Kidney glomerular epithelial cell (primary cell): ENCODE measurements around the gene HOXB8.

Experiments
- DNase-seq: peaks from one replicate; lab custom pipeline; 2025; lab: John Stamatoyannopoulos, UW

HOXB8 gene

GRCh38 chr17:48610282-48611211, 4.5 kb downstream of the HOXB8 start, which contains the start of gene HOXB7:
TSS of gene HOXB7 (minus strand) at chr17:48611017. CDS start at chr17:48610918, 99 bp downstream.
- peak; percentile 42 for DNase-seq

- DNase-seq, result no peak
Observed at GRCh38 chr17:48609759-48610281, 5.3 kb downstream of the HOXB8 start.

- DNase-seq, result no peak
Observed at GRCh38 chr17:48609033-48609432, 6.1 kb downstream of the HOXB8 start.

- DNase-seq, result no peak
Observed at GRCh38 chr17:48608494-48608834, 6.6 kb downstream of the HOXB8 start.

- DNase-seq, result no peak
Observed at GRCh38 chr17:48606892-48607614, 8.0 kb downstream of the HOXB8 start.

- no peak for DNase-seq
Observed at GRCh38 chr17:48605991-48606891, 8.9 kb downstream of the HOXB8 start.

- DNase-seq, result no peak
Observed at GRCh38 chr17:48605409-48605919, 9.6 kb downstream of the HOXB8 start.

- peak; percentile 76 for DNase-seq
Observed at GRCh38 chr17:48604770-48605329, 10.2 kb downstream of the HOXB8 start, which contains the start of gene HOXB6. TSS of gene HOXB6 (minus strand) at chr17:48604986. CDS start at chr17:48598150, 6,836 bp downstream.

- DNase-seq, result peak; percentile 62
Observed at GRCh38 chr17:48603959-48604769, 10.9 kb downstream of the HOXB8 start.

- peak; percentile 62 for DNase-seq
Observed at GRCh38 chr17:48601539-48602425, 13.3 kb downstream of the HOXB8 start.

GRCh38 chr17:48601207-48601538, 13.9 kb downstream of the HOXB8 start:
- no peak for DNase-seq

- peak; percentile 57 for DNase-seq
Observed at GRCh38 chr17:48600244-48601098, 14.6 kb downstream of the HOXB8 start.

GRCh38 chr17:48599354-48599753, 15.7 kb downstream of the HOXB8 start:
- DNase-seq, result no peak

- no peak for DNase-seq
Observed at GRCh38 chr17:48598736-48599135, 16.4 kb downstream of the HOXB8 start.

GRCh38 chr17:48597778-48598631, 17.1 kb downstream of the HOXB8 start:
- peak; percentile 32 for DNase-seq

- DNase-seq, result no peak
Observed at GRCh38 chr17:48597528-48597777, 17.6 kb downstream of the HOXB8 start.

- DNase-seq, result no peak
Observed at GRCh38 chr17:48596735-48597527, 18.2 kb downstream of the HOXB8 start.
